K562 (cell line): ENCODE data around the gene EBF4. TPM values are rescaled to one million over a fixed set of nuclear protein-coding genes. Genes with fewer than 3 reads are reported as not detected.

Experiments
- ATAC-seq: fragments of 200-7000 bp; cut with Tn5 transposase; 3 replicates; pipeline ENCODE4 v1.9.1; 2020; ENCODE audit warnings: moderate library complexity
- BruUV-seq: library from RNA; stranded (reverse); fragments of 400-500 nt; replicated peaks from 2 replicates; lab custom pipeline; 2021; lab: Mats Ljungman, UMichigan
- CTCF ChIA-PET: fragments of 300-600 bp; formaldehyde crosslinking; extraction: SDS; loops from one replicate; lab custom pipeline; 2021; ENCODE audit warnings: low intra/inter-chr PET ratio; lab: Yijun Ruan, JAX
- POLR2A ChIA-PET: fragments of 300-600, 350-650 bp; sonication (Branson Sonifier 250); formaldehyde crosslinking; extraction: SDS; loops from one replicate; lab custom pipeline; 2021; ENCODE audit warnings: antibody characterized with exemption, inconsistent platforms; lab: Yijun Ruan, JAX
- DNase-seq, 4 experiments: peaks; one replicate each; pipeline versions ENCODE4 v3.0.0 to v3.0.0-alpha.2; 2011 to 2018; ENCODE audit warnings: low spot score in 3 of 4, mixed read lengths in 3 of 4; ENCODE audit errors: extremely low read depth in 1 of 4
- FAIRE-seq: peaks from 2 replicates; lab custom pipeline; 2011; peaks lifted over from hg19 to GRCh38; lab: Jason Lieb, UNC
- H2AFZ ChIP-seq: 2 replicates; pipeline ENCODE4 v1.6.0; 2011; ENCODE audit warnings: low read depth, low read length, control low read depth, inconsistent platforms
- H3K27ac ChIP-seq: fragments of 200-600 bp; 3 replicates; pipeline ENCODE4 v1.8.0; 2011; ENCODE audit warnings: low read depth, mild to moderate bottlenecking, control low read depth, inconsistent platforms, low read length, moderate library complexity, mixed read lengths; ENCODE audit errors: extremely low read depth
- H3K27me3 ChIP-seq, 2 experiments: fragments of 300-600 bp in 1 of 2; 2 replicates in 1 of 2; 3 replicates in 1 of 2; pipeline versions ENCODE4 v1.6.0 to v1.8.0; 2011; ENCODE audit warnings: inconsistent platforms in 2 of 2, low read length in 2 of 2, mild to moderate bottlenecking in 1 of 2, mixed read lengths in 1 of 2, moderate library complexity in 1 of 2; ENCODE audit not compliant: control insufficient read depth in 2 of 2, insufficient read depth in 2 of 2
- H3K36me3 ChIP-seq: fragments of 300-600 bp; 3 replicates; pipeline ENCODE4 v1.8.0; 2011; ENCODE audit warnings: mild to moderate bottlenecking, low read length, inconsistent platforms; ENCODE audit not compliant: control insufficient read depth, insufficient read depth
- H3K4me1 ChIP-seq, 2 experiments: fragments of 200-600 bp in 1 of 2; replicated peaks in 1 of 2; 2 replicates in 1 of 2; 3 replicates in 1 of 2; pipeline versions ENCODE4 v1.5.1 to v1.8.0; 2011; ENCODE audit warnings: inconsistent platforms in 2 of 2, low read length in 2 of 2, mild to moderate bottlenecking in 1 of 2, mixed read lengths in 1 of 2, moderate library complexity in 1 of 2; ENCODE audit not compliant: control insufficient read depth in 2 of 2, insufficient read depth in 2 of 2
- H3K4me2 ChIP-seq: 2 replicates; pipeline ENCODE4 v1.6.1; 2011; ENCODE audit warnings: low read length, control low read depth, inconsistent platforms, mixed read lengths; ENCODE audit not compliant: insufficient read depth
- H3K4me3 ChIP-seq: fragments of 200-600 bp; sonication (generic), shearing (Covaris generic); 2 replicates; pipeline ENCODE4 v1.5.1; 2016; ENCODE audit warnings: control low read depth, inconsistent platforms
- H3K79me2 ChIP-seq: fragments of 200-600 bp; 3 replicates; pipeline ENCODE4 v1.8.0; 2011; ENCODE audit warnings: low read length, inconsistent platforms; ENCODE audit not compliant: control insufficient read depth, insufficient read depth
- H3K9ac ChIP-seq, 2 experiments: 2 replicates each; pipeline versions ENCODE4 v1.6.0 to v1.6.1; 2011; ENCODE audit warnings: low read depth in 2 of 2, low read length in 2 of 2, control low read depth in 1 of 2, inconsistent platforms in 1 of 2, mild to moderate bottlenecking in 1 of 2, mixed read lengths in 1 of 2; ENCODE audit not compliant: insufficient read depth in 1 of 2
- H3K9me1 ChIP-seq: one replicate; pipeline ENCODE4 v1.6.0; 2011; ENCODE audit warnings: inconsistent platforms, mild to moderate bottlenecking, low read length, moderate library complexity; ENCODE audit not compliant: control insufficient read depth, insufficient read depth
- H3K9me3 ChIP-seq: replicated peaks from 2 replicates; pipeline ENCODE4 v1.5.1; 2011; ENCODE audit warnings: low read depth, low read length, inconsistent platforms; ENCODE audit not compliant: control insufficient read depth, insufficient read depth
- H4K20me1 ChIP-seq: replicated peaks from 2 replicates; pipeline ENCODE4 v1.6.1; 2011; ENCODE audit warnings: low read length, inconsistent platforms, mixed read lengths; ENCODE audit not compliant: control insufficient read depth, insufficient read depth
- ARNT ChIP-seq, 2 experiments: fragments of 450-650 bp; IDR thresholded peaks; 2 replicates each; pipeline ENCODE4 v1.6.1; 2016; ENCODE audit warnings: mild to moderate bottlenecking in 1 of 2
- CTCF ChIP-seq, 3 experiments: IDR thresholded peaks in 2 of 3; conservative IDR thresholded peaks in 1 of 3; 2 replicates each; pipeline ENCODE4 v1.5.1; 2011 to 2012; ENCODE audit warnings: low read length in 3 of 3, mild to moderate bottlenecking in 3 of 3, control low read depth in 2 of 3, improper control_type of control experiment in 1 of 3, inconsistent platforms in 1 of 3, low read depth in 1 of 3, mixed read lengths in 1 of 3, moderate library complexity in 1 of 3; ENCODE audit not compliant: insufficient read depth in 2 of 3
- GTF2E2 ChIP-seq: fragments of 200-800 bp; sonication (Bioruptor generic); IDR thresholded peaks from 2 replicates; pipeline ENCODE4 v1.6.1; 2016; ENCODE audit warnings: missing genetic modification characterization, missing compliant biosample characterization
- PKNOX1 ChIP-seq: fragments of 450-650 bp; IDR thresholded peaks from 2 replicates; pipeline ENCODE4 v1.6.1; 2016
- POLR2G ChIP-seq: fragments of 200-400 bp; formaldehyde crosslinking; IDR thresholded peaks from 2 replicates; pipeline ENCODE4 v1.6.1; 2017; ENCODE audit warnings: low read depth, mild to moderate bottlenecking, antibody characterized with exemption, low read length, moderate library complexity
- PYGO2 ChIP-seq: fragments of 450-650 bp; IDR thresholded peaks from 2 replicates; pipeline ENCODE4 v1.6.1; 2016; ENCODE audit warnings: mild to moderate bottlenecking, missing genetic modification characterization, moderate library complexity, missing compliant biosample characterization
- RBBP5 ChIP-seq: fragments of 200-600 bp; sonication (generic); IDR thresholded peaks from 2 replicates; pipeline ENCODE4 v1.6.1; 2012; ENCODE audit warnings: borderline replicate concordance, mild to moderate bottlenecking, low read length, control low read depth, inconsistent platforms; ENCODE audit not compliant: insufficient read depth, poor library complexity, severe bottlenecking
- ZBTB1 ChIP-seq: sonication (generic); formaldehyde crosslinking; IDR thresholded peaks from 2 replicates; pipeline ENCODE4 v1.8.1; 2023; ENCODE audit warnings: missing genetic modification reagents, low read depth, mild to moderate bottlenecking, borderline replicate concordance
- ZBTB2 ChIP-seq: fragments of 450-650 bp; IDR thresholded peaks from 2 replicates; pipeline ENCODE4 v1.6.1; 2016; ENCODE audit warnings: antibody characterized with exemption
- ZBTB9 ChIP-seq: fragments of 450-650 bp; formaldehyde crosslinking; IDR thresholded peaks from 2 replicates; pipeline ENCODE4 v1.4.0; 2020; ENCODE audit warnings: mild to moderate bottlenecking, moderate library complexity
- ZSCAN32 ChIP-seq: fragments of 450-650 bp; formaldehyde crosslinking; IDR thresholded peaks from 2 replicates; pipeline ENCODE4 v1.4.0; 2020; ENCODE audit warnings: mild to moderate bottlenecking, moderate library complexity
- WGBS: fragments of 100-300 bp; shearing (Covaris generic); methylation state at CpG from one replicate; pipeline ENCODE4 v1.1.6; 2016; ENCODE audit warnings: low coverage, mixed read lengths; ENCODE audit not compliant: insufficient coverage; ENCODE audit errors: missing lambda C conversion rate; 5-methylcytosine and 5-hydroxymethylcytosine counted together
- in situ Hi-C: fragments of 300-500 bp; cut with MboI; formaldehyde crosslinking; loops from 4 replicates; pipeline ENCODE4 v1.15.0; 2018; ENCODE audit warnings: inconsistent platforms, mixed read lengths
- intact Hi-C: fragments of 100-400 bp; cut with micrococcal nuclease; formaldehyde crosslinking; loops from 2 replicates; pipeline ENCODE4 v1.14.2; 2022
- polyA plus RNA-seq, 8 experiments: library from polyadenylated mRNA; depleted of rRNA in 4 of 8; stranded (reverse) in 5 of 8; unstranded in 3 of 8; fragments of >200 nt; fragmentation: Nextera tagmentation in 2 of 8; fragmentation: Illumina TruSeq in 1 of 8; extraction: Ambion mirVana in 2 of 8; extraction: Trizol in 1 of 8; gene quantifications; 2 replicates each; pipeline versions ENCODE4 v1.2.1 to v1.2.3, GENCODE V29; 2011 to 2014; ENCODE audit warnings: inconsistent platforms in 1 of 8, missing spikeins in 1 of 8
- total RNA-seq, 7 experiments: library from RNA; depleted of rRNA in 6 of 7; stranded (reverse); fragments of >200 nt in 6 of 7; fragmentation: Illumina TruSeq in 2 of 7; extraction: Trizol in 2 of 7; gene quantifications; 2 replicates each; pipeline versions ENCODE4 v1.2.1 to v1.2.3, GENCODE V29; 2011 to 2021; ENCODE audit warnings: low replicate concordance in 1 of 7

Gene EBF4
- total and polyA plus RNA-seq, 9 of the 15 experiments (the other 6 are each of a cell fraction or from before 2014, with no cell fraction given) = 0.09 TPM; not detected in 8

- TF ChIP-seq PKNOX1 (no peak), CTCF (IDR thresholded peaks at IDR 0.05 in 2 of 3, conservative IDR thresholded peaks at IDR 0.05 in 1 of 3; ENCODE audit: insufficient read depth in 2 of 3, low read depth in 1 of 3, low read length in 3 of 3) (no peak), ZSCAN32 (CRISPR knock-in tag) (no peak)
- TF ChIP-seq, all 486 proteins: peak for 0
These were observed 105.7 kb downstream of the EBF4 start (continued) for GRCh38 chr20:2798095-2798805.

- peaks cover 12% of the 10 kb centered on the region; the same call in 1 of the 2 replicates for H4K20me1 ChIP-seq
- ChIA-PET POLR2A (interaction anchor here (0.6 kb wide), 1 partner anchor 74 kb away, joined by 3 read pairs; no protein-coding TSS in a partner anchor), CTCF (no interaction called here)
- no peak overlapping the region for H3K4me2 ChIP-seq
- 23% methylated on average over 5 of the region's 6 CpGs for WGBS
- FAIRE-seq = no peak
- peaks cover 4 to 34% of the 10 kb centered on the region in 2 experiments; a peak in 4 of 5 replicates for H3K4me1 ChIP-seq
- peak; percentile 53 for ATAC-seq
- H3K36me3 ChIP-seq = no peaks in the 10 kb centered on the region
- BruUV-seq = no TSS peak
- H3K4me3 ChIP-seq = no peak overlapping the region
- H3K27me3 ChIP-seq = peaks cover 11 to 53% of the 10 kb centered on the region in 2 experiments; a peak in 4 of 5 replicates
- no peaks in the 10 kb centered on the region for H3K9me1 ChIP-seq
- no peaks in the 10 kb centered on the region for H3K79me2 ChIP-seq
- H3K9me3 ChIP-seq = no peaks in the 10 kb centered on the region
- H3K9ac ChIP-seq = no peak overlapping the region
- in situ Hi-C loops = no loop called here
- no peak overlapping the region for H3K27ac ChIP-seq
- intact Hi-C loops = no loop called here
- DNase-seq = peak in 1 of 4 experiments; percentile 28
- no peak overlapping the region for H2AFZ ChIP-seq
- TF ChIP-seq POLR2G = no peak
- TF ChIP-seq ZBTB1 = no peak
- TF ChIP-seq ARNT (IDR thresholded peaks at IDR 0.05) = no peak
- TF ChIP-seq GTF2E2 (tag) = no peak
- TF ChIP-seq ZBTB9 (CRISPR knock-in tag) = no peak
- TF ChIP-seq ZBTB2 = no peak
- TF ChIP-seq RBBP5 = no peak
- no peak for TF ChIP-seq PYGO2 (tag)
These were observed 106.2 kb downstream of the EBF4 start for GRCh38 chr20:2798814-2799213.
